ENCODE results near the gene HIGD1A.

The HIGD1A gene

DNA sequence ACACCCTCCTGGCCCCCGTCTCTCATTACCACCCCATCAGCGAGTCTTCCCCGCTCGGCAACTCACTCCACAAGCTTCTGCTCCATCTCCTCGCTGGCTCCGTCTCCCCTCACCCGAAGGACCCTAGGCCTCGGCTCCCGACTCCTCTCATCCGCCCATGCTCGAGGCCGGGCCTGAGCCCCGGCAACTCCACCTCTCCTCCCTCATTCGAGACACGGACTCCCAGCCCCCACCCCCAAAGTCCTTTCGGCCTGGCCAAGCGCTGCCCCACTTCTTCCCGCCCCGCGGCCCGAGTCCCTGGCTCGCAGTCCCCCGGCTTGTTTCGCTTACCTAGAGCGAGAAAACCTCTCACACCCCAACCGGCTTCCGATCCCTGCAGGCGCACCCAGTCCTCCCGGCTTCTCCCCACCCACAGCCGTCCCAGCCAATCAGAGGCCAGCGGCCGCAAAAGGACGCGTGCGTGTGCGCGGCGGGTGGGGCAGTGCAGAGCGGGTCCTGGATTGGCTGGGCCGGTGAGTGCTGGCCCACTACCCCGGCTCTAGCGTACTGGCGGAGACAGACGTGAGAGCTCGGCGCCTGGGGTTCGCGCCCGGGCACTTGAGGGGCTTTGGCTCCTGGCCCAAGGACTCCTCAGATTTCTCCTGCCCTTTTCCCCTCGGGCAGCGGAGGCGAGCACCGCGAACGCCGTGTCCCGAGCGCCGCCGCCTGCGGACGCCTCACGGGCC, at the start of gene HIGD1A:
Gene HIGD1A (minus strand): TSS at position 385 of the 725 bp plus-strand sequence. CDS start 10,237 bp downstream, outside the sequence.
- peak; percentile 94 for DNase-seq

DNA sequence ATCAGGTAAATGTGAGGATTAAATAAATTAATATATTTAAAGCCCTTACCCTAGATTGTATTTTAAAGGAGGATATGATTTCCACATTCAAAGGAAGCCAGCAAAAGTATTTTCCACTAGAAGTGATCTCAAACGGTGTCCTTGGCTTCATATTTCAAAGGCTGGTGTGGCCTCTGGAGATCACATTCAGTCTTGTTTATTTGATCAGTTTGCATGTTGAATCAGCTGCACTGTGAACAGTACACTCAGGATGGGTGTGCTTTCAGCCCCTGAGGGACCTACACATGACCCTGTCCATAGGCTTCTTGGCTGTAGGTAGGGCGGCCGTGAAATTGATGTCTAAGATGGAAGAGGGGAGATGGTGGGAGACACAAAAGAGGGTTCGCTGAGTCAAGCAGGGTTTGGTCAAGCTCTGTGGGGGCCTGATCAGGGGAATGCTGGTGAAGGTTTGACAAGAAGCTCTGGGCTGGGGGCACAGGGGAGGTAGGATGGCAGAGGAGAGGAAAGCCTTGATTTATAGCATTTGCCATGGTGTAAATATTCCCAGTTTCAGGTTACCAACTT, 49.5 kb upstream of the HIGD1A start:
- DNase-seq = peak; percentile 32

DNA sequence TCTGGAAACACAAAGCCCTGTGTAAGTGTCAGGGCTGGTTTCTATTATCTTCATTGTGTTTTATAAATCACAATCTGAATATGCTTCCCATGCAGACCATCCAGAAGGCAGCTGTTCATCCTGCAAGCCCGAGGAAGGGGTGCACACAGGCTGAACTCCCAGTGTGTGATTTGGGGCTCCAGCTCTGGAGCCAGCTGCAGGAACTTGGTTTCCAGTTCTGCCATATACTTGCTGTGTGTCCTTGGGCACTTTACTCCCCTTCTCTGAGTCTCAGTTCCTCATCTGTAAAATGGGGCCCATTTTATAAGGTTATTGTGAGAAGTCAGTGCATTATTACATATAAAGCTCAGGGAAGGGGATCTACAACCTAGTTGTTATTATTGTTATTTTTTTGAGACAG, 48.8 kb upstream of the HIGD1A start:
- DNase-seq = peak; percentile 11

- peak; percentile 32 for DNase-seq
These were observed 48.2 kb upstream of the HIGD1A start for GRCh38 chr3:42852441-42852840.

DNA sequence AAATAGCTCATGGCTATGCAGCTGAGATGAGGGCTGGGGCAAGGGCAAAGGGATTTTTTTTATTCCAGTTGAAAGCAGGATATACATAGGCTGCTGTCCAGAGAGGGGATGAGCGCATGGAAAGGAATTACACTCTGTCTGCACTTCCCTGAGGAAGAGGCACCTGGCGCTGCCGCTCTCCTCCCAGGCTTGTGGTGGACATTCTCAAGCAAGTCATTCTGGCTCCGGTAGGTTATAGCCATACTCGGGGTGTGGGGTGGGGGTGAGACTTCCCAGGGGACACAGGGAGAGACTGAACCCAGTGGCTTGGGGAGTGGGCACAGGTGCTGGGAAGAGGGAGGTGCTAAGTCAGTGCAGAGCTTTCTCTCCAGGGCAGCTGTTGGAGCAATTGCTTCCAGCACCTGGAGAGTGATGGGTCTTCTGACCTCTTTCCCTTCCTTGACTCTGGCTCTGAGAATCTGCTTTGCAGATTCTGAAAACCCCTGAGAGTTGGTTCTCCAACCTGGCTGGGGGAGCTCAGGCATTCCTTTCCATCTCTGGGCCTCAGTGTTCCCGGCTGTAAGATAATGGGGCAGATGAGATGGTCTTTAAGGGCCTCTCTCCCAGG, 47.0 kb upstream of the HIGD1A start:
- DNase-seq = peak; percentile 21

DNA sequence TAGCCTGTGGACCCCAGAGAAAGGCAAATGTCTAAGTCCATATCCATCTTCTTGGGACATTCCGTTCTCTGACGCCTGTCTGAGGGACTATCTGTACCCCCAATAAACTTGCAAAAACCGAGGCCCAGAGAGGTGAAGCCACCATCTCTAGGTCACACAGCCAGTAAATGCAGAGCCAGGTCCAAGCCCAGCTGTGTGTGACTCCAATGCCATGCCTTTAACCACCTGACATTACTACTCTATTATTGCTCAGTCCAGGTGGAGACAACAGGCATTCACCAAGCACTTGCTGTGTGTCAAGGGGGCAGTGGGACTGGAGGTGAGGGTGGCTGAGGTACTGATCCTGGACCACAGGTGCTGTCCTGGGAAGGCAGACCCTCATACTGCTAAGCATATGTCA, 46.0 kb upstream of the HIGD1A start:
- DNase-seq = peak; percentile 9

DNA sequence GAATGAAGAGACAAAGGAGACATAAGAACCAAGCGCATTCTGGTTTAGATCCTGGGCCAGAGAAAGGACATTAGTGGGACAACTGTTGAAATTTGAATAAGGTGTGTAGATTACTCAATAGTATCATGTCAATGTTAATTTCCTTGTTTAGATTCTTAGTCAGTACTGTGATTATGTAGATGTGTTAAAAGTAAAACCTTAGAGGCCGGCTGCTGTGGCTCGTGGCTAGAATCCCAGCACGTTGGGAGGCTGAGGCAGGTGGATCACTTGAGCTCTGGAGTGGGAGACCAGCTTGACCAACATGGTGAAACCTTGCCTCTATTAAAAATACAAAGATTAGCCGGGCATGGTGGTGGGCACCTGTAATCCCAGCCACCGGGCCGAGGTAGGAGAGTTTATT, 44.7 kb upstream of the HIGD1A start:
- DNase-seq = peak; percentile 24

DNA sequence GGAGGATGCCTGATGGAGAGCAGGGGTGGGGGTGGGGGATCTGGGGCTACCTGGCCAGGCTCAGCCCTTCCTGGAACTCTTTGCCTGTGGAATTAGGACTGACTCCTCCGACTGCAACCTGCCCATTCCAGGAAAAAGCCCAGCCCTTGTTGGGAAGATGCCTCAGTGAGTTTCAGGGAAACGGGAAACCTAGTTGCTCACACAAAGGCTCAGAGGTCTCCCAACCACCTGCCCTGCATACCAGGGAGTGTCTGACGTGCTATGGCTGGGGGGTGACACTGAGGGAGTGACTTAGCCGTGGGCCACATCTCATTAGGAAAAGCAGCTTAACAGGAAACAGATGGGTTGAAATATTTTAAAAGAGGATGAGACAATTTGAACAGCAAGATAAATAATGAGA, 43.4 kb upstream of the HIGD1A start:
- peak; percentile 37 for DNase-seq

GRCh38 chr3:42846685-42847522, 42.6 kb upstream of the HIGD1A start:
- DNase-seq = peak; percentile 57

GRCh38 chr3:42844815-42845214, 40.5 kb upstream of the HIGD1A start:
- peak; percentile 32 for DNase-seq

DNA sequence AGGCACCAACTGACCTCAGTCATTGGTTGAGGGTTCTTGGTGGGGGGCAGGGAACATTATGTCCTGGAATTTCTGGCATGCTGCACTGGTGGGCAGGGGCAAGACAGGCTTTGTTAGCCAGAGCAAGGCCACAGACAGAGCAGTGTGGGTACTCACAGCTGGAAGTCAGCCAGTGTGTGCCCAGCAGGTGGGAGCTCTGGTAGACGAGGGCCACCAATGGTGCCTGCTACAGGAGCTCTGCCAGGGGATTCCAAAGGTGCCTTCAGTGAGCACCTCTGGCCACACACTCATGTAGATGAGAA, 40.1 kb upstream of the HIGD1A start:
- DNase-seq = peak; percentile 45

- no peak for DNase-seq
These were observed 39.6 kb upstream of the HIGD1A start for GRCh38 chr3:42843713-42844411.

- no peak for DNase-seq
These were observed 37.0 kb upstream of the HIGD1A start for GRCh38 chr3:42841332-42841731.

GRCh38 chr3:42839616-42840015, 35.3 kb upstream of the HIGD1A start:
- DNase-seq = no peak

DNA sequence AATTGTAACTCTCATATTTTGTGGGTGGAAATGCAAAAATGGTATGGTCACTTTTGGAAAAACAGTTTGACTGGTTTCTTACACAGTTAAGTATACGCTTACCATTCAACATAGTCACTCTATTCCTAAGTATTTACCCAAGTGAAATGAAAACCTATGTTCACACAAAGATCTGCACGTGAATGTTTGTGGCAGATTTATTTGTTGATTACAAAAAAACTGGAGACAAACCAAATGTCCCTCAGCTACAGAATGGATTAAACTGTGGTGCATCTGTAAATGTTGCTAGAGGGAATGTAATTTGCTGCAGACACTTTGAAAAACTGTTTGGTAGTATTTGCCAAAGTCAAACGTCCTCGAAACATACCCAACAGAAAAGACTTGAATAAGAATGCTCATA, 34.3 kb upstream of the HIGD1A start:
- no peak for DNase-seq

DNA sequence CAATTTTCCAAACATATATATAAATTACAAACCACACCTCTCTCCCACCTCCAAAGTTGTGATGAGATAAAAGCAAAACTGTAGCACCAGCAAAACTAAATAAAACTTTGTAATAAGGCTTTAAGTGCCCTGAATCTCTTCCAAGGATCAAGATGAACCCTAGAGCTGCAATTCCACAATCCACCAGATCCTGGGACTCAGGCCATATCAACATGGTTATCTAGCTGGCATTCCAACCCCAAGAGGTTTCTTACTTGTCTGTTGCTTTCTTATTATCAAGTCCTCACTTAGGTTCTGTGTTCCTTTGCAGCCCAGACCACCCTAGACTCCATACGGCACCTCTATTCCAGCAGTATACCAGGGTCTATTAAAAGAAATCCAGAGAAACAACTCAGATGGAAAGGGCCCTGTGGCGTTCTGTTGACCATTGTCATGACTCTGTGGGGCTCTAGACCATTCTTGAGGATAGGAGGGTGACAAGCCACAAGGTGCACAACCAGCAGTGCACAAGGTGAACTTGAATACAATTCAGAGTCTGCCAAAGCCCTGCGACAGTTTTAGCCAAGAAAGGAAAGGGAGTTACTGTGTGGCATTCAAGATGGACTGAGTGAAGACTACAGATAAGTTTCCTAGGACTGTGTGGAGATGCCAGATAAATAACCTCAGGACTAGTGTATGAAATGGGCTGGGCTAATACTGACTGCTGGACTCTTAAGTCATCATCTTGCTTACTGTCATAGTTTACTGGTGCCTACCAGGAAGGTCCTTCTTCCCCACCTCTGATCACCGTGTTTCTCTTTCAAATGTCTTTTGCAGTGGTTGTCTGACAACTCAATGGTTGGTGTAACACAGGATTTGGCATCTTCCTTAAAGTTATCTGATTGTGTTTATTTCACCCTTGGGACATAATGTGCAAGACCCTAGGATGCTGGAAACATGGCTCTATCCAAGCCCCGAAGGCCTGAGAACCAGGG, 32.1 kb upstream of the HIGD1A start:
- DNase-seq = no peak

- DNase-seq = peak; percentile 87
These were observed 27.0 kb upstream of the HIGD1A start for GRCh38 chr3:42831321-42831713.

DNA sequence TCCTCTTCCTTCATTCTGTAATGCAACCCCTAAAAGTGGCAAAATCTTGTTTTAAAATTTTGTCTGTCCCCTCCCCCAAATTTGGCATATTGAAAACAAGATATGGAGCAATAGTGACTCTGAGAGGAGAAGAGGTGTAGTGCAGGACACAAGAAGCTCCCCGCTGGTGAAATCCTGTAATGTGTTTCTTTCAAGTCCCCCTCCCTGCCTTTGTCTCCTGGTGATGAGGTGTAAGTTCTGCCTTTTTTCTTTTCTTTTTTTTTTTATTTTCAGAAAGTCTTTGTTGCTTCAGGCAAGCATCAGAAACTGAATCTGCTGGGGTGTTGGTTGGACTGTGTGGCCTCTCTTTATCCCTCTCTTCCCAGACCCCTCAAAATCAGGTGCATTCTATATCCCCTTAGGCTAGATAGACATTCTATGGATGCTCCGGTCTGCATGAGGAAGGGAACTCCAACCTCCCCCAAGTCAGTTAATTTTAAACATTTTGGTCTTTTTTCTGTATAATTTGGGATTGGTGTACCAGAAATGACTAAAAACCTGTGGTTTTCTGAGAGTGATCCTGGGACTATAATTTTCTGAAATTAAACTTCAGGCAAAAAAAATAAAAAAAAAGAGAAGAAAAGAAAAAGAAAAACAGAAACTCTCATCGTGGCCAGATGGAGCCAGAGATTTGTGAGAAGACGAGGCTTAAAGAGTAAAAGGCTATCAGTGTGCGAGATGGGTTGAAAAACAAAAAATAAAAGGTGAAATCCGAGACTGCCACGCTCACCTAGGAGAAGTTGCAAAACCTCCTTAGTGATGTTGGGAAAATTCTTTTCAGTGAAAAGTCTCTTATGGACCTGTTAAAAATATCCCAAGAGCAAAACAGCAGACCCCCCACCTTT, 26.4 kb upstream of the HIGD1A start:
- DNase-seq = no peak

DNA sequence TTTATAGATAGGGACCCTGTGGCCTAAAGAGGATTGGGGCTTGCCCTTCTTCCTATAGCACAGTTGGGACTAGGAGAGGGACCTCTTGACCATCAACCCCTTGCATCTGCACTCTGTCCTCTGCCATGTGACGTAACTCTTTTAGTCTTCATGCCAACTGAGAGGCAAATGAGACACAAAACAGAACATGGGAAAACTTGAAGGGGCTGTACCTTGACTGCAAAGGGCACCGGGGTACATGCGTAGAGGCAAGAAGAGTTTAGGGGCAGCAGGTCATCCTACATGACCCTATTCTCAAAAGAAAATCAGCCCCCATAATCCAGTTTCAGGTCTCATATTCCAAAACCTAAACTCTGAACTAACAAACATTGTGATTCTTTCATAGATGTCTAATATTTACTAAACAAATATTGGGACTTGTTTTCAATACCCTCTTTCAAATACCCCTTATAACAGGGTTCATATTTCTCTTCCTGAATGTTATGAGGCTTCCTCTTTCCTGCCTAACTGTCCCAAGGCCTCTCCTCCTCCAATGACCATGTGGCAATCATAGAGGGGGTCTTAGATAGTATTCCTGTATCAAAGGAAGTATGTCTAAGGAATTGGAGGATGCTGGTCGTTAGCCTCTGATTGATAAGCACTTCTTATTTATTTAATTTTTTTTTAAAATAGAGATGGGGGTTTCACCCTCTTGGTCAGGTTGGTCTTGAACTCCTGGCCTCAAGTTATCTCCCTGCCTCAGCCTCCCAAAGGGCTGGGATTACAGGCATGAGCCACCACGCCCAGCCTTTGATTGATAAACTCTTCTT, 25.5 kb upstream of the HIGD1A start:
- DNase-seq = no peak

Data from activated CD8-positive, alpha-beta memory T cell treated with anti-CD3 and anti-CD28 coated beads for 24 hours (primary cell).